DMS53 treated with DMSO at 0.1 percent for 48 hours (cell line): Measurements from ENCODE around the gene C12orf60.
A peak's percentile ranks its signal among the peaks of the same experiment; 100 is the strongest.

Experiments
- DNase-seq: peaks from one replicate; lab custom pipeline; 2025; ENCODE audit not compliant: unreplicated experiment; lab: John Stamatoyannopoulos, UW

The C12orf60 gene

DNA sequence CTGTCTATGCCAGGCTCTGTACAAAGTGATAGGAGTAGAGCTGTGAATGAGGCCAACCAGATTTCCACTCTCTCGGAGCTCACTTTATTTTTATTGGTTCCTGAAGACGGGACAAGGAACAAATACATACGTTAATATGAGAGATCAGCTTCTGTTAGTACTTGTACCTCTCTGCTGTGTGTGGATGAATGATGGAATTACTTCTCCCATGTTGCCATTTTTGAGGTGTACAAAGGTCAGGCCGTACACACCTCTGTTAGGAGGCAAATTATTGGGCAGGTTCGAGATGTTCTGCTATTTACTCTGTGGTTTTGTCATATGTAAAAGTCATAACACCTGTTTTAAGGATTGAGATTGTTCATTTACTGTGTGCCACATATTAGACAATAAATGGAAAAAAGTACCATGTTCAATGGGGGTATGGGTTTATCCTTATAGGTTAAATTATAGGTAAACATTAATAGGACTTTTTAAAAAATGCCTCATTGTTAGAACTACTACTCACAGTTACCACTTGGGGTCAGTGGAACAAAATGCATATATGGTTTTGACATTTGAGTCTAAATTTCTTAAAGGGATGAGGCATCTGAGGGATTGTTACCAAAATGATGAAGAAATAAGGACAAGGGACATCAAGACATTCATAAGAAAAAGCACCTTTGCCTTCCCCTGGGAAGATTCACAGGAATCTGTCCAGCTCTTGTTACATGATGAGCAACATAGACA, 27.1 kb upstream of the C12orf60 start:
- no peak for DNase-seq

DNA sequence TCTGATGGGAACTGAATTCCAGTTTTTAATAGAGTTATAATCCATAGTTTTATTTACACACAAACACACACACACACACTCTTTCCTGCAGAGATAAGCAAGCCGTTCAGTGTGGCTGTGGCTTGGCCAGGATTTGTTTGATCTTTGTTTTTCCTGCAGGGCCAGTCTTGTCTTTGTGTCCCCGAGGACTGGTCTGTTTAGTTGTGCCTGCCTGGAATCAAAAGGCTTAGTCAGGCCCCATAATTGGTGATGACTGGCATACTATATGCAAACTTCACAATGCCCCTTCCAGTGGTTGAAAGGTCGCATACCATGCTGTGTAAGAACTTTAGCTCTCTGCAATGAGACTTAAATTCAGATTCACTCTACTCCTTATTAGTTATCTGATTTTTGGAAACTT, 26.2 kb upstream of the C12orf60 start:
- peak; percentile 88 for DNase-seq

DNA sequence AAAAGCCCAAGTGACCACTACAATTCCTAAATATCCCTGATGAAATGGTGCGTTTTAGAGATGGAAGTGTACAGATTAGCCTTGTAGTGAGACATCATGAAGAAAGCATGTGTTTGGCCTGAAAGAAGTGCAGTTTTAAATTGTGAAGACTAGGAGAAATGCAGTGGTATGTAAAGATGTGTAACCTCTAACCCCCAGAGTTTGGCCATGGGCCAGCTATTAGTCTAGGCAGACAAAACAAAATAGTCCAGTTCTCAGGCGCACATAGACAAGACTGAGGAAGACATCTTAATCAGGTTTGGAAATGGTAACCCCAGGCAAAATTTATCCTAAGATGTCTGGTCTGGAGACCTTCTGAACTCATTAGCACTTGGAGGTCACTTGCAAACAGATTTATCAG, 23.6 kb upstream of the C12orf60 start:
- DNase-seq: no peak

DNA sequence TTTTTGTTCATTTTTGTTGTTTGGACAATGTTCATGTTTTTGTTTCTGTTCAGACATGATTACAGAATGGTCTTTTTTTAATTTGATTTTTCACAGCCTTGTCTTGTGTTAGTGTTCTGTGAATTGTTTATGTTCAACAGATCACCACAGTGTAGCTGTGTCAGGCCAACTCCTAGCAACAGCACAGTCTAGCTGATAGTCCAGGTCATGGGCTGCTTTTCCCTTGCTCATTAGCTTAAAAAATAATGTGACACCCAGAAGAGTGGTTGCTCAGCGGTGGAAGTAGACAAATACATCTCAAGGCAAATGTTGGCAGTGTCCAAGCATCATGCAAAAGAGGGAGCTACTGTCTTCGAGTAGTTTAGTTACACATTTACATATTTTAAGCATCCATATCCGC, 22.6 kb upstream of the C12orf60 start:
- DNase-seq: no peak

DNA sequence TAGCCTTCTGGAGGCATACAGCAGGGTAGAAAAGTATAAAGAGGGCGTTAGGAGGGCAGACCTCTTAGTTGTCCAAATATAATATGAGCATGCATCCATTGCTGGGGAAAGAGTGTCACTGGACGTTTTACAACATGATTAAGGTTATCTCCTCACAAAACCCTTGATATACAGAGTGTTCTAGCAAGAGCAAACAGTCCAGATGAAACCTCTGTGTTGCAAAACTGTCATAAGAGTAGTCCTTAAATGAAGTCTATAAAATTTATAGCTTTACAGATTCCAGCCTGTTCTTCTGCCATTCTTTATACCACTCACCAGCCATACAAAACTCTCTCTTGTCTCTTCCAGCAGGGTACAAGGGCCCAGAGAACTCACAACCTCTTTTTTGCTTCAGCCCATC, 21.9 kb upstream of the C12orf60 start:
- no peak for DNase-seq

DNA sequence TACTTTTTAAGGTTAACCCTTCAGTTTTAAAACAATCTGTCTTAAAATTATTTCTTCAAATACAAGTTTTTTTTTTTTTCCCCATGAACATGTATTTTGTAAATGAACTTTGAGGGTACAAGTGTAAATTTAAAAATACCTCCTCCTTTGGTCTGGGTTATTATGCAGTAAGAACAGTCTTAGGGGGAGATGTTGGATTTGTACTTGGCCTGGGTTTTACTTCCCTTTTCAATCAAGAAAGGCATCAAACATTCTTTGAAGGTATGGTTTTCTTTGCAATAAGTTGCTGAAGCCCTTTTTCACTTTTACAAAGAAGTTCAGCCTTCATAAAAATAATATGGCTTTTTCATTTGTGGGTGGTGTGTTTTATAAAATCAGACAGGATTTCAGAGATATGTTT, 20.7 kb upstream of the C12orf60 start:
- no peak for DNase-seq

DNA sequence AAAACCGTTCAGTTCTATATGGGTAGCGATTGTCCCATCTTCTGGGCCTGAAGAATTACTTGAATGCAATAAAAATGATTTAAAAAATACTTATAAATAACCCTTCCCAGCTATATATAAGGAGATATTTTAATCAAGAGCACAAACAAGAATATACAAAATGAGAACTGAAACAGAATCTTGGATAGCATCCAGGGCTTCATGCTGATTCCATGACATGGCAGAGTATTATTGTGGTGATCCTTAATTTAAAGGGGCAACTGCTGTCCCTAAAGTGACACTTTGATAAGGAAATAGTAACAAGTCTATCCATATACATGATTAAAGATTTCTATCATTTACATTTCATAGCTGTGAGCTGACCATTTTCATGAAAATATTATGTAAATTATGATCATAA, 19.0 kb upstream of the C12orf60 start:
- no peak for DNase-seq

DNA sequence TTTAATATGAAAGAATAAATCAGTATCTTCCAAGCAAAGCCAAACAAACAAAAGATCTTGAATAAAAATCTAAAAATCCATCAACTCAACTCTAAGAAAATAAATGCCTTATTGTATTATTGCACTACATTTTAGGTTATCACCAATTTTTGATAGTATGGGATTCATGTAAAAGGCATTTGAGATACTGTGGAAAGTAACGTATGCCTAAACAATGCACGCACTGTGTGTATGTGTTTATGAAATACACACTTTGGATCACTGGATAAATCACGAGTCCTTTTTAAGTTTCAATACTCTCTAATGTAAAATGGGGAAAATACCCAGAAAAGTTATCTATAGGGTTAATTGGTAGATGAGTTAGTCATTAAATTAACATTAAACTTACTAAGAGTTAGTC, 17.9 kb upstream of the C12orf60 start:
- no peak for DNase-seq

DNA sequence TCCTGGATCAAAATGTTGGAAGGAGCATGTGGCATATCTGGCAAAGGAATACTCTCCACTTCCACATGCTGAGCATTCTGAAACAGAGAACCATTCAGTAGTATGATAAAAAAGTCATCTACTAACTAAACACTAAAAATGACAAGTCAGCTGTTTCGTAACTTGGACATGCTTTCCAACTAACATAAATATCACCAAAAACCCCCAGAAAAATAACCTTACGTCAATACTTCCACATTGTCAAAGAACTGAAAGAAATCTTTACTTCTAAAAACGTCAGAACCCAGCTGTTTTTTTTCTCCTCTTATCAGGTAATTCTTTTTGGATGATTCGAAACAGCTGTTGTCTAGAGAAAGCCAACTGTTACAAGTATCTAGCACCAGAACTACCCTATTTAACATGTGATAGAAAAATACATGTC, 8.4 kb upstream of the C12orf60 start:
- DNase-seq: no peak

DNA sequence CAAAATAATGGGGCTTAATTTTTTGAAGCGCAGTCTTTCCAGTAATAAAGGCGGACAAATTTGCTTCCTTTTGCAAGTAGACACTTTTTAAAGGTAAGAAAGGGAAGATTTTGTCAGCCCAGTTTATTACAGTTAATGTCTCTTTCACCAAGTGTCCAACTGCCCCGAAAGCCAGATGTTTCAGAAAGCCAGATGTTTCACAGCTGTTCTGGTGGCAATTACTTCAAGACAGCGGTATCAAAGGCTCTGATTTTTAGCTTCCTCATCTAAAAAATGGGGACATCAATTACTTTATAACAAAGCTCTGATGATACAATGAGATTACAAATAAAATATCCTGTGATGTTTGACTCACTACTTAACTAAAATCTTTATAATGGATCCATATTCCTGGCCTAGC, 1.2 kb upstream of the C12orf60 start:
- DNase-seq: no peak

DNA sequence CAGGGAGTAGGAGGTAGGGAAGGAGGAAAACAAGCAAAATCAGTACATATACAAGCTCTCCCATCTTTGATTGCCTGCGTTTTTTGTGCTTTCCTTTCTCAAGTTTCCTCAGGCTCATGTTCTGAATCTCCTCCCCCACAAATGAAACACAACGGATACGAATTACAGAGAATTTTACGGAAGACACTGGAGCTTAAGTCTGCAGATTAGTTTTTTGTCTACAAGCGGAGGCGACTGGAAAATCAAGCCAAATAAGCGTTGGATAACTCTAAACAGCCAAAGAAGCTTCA, 804 bp upstream of the C12orf60 start:
- no peak for DNase-seq

DNA sequence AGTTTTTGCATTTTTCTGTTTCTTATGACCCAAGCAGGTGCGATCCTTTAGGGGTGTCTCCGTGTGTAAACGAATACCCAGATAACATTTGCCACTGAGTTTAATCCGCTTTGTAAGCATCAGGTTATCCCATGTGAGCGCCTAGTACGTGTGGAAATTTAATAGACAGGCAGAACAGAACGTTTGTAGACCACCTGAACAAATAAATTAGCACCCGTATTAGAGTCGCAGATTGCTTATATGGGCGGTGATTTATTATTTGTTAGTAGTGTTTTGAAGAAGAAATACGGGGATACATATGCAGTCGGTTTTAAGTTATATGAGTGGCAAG, 325 bp downstream of the C12orf60 start:
- DNase-seq: no peak

DNA sequence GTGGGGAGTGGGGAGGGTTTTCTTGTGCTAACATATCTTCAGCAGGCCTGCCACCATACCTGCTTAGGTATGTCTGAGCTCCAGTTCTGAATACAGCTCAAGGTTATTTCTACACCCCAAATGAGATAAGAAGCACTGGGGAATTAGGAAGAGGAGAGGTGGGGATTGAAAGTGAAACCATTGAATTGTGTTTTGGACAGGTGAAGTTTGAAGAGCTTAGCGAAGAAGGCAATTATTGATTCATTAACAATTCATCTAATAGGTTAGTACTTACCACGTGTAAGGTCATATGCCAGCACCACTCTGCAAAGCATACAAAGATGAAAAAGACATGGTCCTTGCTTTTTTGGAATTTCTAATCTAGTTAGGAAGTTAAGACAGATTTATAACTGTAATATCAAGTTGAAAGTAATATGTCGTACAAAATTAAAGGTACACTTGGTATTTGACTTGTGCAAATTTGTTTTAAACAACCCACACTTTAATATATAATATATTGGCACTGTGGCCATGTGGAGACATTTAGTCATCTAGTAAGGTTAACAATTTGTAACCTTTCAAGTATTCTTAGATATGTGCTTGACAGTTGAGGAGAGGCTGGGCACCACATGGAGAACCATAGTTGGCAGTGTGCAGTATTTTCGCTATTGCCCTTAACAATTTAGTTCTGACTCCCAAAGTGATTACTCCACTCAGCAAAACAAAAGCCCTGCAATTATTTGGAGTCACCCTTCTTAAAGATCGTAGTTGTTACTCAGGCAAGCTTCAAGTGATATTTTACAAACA, 6.9 kb downstream of the C12orf60 start:
- DNase-seq: no peak

DNA sequence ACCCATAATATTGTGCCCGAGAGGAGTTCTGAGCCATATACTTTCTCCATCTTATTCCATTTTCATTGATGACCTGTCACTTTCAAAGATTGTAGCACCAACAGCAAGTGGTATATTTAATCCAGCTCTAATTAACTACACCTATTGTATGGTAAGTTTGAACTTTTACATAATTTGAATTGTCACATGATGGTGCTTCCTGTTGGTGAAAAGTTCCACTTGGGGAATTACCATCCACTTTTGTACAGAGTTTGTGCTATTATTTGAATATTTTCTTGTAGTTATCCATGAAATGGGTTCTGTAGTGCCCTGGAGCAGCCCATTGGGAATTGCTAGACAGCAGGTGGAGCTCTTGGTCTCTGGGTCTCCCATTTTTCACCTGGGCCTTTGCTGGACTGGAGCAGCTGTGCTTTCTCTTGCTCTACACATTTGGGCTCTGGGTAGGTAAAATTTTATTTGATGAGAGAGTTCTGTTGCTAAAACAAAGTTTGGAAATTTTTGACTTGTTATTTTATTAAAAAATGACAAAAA, 7.5 kb downstream of the C12orf60 start:
- DNase-seq: peak; percentile 65

DNA sequence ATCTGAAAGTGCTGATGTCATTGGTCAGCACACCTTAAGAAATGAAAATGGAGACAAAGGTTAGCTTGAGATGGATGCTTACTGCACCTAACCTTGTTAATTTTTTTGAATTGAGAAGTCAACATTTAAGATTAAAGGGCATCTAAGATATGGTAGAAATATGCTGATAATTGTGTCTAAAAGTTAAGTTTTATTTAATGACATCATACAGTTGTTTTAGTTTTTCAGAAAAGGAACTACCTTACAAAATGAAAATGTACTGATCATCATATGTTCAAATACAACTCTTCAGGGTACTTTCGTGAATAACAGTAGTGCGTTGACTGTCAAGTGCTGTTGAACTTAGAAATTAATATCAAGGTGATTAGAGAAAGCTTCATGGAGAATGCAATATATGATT, 8.0 kb downstream of the C12orf60 start:
- DNase-seq: no peak

DNA sequence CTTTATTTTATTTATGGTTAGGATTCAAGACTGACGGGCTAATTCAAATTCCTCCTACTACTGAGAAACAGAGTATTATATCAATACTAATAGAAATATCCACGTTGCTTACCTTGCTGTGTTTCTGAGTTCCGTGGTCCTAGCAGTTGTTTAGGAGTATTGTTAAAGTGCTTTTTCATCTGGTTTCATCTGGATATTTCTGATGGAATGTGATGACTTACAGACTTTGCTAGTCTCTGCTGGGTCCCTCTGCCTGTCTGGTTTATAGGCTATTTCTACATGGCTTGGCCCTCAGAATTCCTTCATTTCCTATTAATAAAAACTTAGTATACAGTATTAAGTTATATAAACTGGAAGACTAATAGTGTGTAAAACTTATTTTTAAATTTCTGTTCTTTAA, 10.5 kb downstream of the C12orf60 start, which contains the start of gene SMCO3:
Gene SMCO3, minus strand, starts transcription at position 169 of the 400 bp plus-strand sequence. CDS start 7,502 bp downstream, outside the sequence.
- no peak for DNase-seq

DNA sequence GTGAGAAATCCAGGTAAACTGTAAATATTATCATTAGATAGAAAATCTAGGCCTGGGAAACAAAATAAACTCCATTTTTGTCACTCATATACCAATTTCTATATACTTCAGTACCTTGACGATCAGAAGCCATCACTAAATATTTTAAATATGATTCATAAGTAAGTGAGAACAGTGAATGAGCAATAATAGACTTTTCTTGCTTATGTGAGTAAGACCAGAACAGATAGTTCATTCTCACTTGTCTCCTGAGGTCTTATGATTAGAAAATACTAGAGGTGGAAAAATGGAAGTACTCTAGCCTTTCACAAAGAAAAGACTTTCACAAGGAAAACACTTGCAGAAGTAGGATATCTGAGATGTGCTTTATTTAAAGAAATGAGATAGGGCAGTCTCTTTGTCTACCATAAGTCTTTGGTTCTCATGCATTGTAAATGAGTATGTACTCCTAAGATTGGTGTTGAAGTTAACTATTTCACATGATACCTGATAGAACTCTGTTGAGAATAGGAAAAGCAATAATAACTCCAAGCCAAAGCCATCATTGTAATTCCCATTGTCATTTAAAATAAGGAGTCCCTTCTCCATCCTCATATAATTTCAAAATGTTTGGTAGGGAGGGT, 20.7 kb downstream of the C12orf60 start:
- no peak for DNase-seq

DNA sequence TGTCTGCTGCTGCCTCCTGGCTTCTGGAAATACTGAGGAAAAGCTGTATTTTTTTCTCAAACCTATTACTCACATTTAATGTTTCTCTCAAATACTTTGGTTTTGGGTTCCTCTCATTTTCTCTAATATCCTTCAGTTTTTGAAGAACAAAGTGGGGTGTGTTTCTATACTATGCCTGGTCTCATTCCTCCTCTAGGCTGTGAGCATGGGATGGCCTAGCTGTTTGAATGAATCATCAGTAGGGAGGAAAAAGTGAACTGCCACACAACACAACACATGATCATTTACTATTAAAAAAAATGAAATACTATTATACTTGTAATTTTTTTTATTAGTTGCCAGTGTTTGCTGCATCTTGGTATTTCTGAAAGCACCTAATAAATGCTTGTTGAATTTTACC, 21.8 kb downstream of the C12orf60 start:
- DNase-seq: no peak

DNA sequence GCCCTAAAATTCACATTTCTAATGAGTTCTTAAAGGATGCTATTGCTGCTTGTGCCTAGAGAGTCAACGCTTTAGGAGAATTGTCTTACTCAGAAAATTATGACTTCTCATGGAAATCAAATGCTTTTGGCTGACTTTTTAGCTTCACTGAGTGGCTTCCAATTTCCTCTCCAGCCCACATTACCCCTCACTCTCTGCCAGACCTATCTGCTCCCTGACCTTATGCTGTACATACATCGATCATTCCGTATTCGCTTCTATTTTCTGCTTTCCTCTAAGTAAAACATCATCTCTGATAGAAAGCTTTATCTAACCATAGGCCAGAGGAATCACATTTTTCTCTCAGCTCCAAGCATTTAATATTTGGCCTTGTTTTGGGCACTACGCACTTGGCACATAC, 23.0 kb downstream of the C12orf60 start:
- no peak for DNase-seq

DNA sequence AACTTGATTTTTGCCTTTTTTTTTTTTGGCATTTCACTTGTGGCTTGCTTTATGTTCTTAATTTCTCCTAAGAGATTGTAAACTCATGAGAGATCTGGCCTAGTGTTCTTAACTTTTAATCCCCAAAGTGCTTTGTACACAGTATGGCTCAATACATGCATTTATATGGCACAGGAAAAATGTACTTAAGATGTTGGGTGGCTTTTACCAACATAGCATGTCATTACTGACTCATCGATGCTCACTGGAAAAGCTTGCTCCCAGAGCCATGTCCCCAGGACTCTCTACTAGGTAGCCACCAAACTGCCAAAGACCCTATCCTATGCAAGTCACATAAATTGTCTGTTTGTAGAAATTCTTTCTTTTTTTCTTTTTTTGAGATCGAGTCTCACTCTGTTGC, 23.6 kb downstream of the C12orf60 start:
- no peak for DNase-seq

DNA sequence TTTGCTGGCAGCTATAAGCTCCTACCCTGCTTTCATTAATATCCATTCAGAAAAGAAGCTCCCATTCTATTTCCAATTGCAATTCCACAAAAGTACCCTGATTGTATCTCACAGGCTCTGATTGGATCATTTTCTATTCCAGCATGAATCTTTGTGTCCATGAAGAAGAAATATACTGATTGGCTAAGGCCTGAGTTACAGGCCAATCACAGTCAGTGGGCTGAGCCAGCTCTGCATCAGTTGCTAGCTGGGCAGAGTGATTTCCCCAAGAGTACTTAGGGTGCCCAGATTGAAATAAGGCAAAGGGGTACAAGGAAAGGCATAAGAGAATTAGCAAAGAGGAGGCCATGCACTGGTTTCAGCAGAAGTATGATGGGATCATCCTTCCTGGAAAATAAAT, 25.4 kb downstream of the C12orf60 start:
- DNase-seq: no peak

DNA sequence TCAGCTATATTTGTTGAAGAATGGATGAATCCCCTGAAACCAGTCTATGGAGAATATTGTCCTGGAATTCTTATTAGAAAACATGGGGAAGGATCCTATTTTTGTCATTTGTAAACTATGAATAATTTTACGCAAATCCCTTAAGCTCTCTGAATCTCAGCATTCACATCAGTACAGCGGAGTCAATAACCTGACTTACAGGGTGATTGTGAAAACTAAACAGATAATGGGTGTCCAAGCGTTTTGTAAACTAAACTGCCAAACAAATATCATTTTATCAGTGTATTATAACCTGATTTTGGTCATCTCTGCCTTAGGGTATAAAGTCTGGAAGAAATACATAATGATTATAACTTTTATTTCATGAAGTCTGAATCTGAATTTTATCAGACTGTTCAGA, 29.9 kb downstream of the C12orf60 start:
- DNase-seq: no peak
